GM10266 (cell line): Measurements from ENCODE around the gene NKX1-1.
"Not testable (repeated sequence)": the region's sequence is repeated elsewhere in the genome, so short reads cannot be mapped to it uniquely, and the experiment has no call there.

Experiments
- DNase-seq: peaks from one replicate; pipeline ENCODE4 v3.0.0; 2012; ENCODE audit errors: extremely low spot score
- TF ChIP-seq, protein P1 (sequence below): IDR thresholded peaks from 2 replicates; pipeline ENCODE4 v1.5.1; 2012; ENCODE audit warnings: mild to moderate bottlenecking, low read depth; ENCODE audit not compliant: control insufficient read depth, insufficient read depth; ENCODE audit errors: missing control alignments

NKX1-1 gene

GRCh38 chr4:1375761-1376322 is 30.4 kb downstream of the NKX1-1 start:
- no peak for DNase-seq

GRCh38 chr4:1375051-1375721 is 31.1 kb downstream of the NKX1-1 start:
- DNase-seq: no peak
- TF ChIP-seq, protein P1, sequence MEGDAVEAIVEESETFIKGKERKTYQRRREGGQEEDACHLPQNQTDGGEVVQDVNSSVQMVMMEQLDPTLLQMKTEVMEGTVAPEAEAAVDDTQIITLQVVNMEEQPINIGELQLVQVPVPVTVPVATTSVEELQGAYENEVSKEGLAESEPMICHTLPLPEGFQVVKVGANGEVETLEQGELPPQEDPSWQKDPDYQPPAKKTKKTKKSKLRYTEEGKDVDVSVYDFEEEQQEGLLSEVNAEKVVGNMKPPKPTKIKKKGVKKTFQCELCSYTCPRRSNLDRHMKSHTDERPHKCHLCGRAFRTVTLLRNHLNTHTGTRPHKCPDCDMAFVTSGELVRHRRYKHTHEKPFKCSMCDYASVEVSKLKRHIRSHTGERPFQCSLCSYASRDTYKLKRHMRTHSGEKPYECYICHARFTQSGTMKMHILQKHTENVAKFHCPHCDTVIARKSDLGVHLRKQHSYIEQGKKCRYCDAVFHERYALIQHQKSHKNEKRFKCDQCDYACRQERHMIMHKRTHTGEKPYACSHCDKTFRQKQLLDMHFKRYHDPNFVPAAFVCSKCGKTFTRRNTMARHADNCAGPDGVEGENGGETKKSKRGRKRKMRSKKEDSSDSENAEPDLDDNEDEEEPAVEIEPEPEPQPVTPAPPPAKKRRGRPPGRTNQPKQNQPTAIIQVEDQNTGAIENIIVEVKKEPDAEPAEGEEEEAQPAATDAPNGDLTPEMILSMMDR: no peak

More at GRCh38 chr4:1375761-1376322, 30.4 kb downstream of the NKX1-1 start:
- TF ChIP-seq, protein P1: no peak

DNA sequence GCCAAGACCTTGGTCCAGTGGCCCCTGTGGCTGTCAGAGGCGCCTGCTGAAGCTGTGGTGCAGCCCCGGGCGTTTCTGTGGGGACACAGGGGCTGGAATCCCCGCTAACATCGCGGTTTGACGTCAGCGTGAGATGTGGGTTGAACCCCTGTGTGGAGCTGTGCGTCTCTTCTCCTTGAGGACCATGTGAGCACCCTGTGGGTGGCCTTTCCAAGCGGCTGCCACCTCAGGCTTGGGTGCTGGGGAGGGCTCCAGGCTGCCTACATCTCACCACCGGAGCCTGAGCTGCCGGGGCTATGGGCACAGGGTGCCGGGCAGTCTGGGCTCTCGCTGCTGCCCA is 31.6 kb downstream of the NKX1-1 start:
- DNase-seq: no peak
- TF ChIP-seq, protein P1: no peak

- TF ChIP-seq, protein P1: no peak
- no peak for DNase-seq
Measured at GRCh38 chr4:1373892-1374705, 32.1 kb downstream of the NKX1-1 start.

DNA sequence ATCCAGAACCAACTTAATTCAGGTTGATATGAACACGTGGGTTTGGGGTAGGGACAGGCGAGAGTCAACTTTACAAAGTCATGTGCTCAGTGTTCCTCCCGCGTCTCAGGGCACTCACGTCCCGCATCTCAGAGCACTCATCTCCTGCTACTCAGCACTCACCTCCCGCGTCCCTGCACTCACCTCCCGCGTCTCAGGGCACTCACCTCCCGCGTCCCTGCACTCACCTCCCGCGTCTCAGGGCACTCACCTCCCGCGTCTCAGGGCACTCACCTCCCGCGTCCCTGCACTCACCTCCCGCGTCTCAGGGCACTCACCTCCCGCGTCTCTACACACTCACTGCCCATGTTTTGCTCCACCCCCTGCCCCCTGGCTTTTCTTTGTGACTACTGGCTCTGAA is 33.7 kb downstream of the NKX1-1 start:
- DNase-seq: not testable (repeated sequence)

DNA sequence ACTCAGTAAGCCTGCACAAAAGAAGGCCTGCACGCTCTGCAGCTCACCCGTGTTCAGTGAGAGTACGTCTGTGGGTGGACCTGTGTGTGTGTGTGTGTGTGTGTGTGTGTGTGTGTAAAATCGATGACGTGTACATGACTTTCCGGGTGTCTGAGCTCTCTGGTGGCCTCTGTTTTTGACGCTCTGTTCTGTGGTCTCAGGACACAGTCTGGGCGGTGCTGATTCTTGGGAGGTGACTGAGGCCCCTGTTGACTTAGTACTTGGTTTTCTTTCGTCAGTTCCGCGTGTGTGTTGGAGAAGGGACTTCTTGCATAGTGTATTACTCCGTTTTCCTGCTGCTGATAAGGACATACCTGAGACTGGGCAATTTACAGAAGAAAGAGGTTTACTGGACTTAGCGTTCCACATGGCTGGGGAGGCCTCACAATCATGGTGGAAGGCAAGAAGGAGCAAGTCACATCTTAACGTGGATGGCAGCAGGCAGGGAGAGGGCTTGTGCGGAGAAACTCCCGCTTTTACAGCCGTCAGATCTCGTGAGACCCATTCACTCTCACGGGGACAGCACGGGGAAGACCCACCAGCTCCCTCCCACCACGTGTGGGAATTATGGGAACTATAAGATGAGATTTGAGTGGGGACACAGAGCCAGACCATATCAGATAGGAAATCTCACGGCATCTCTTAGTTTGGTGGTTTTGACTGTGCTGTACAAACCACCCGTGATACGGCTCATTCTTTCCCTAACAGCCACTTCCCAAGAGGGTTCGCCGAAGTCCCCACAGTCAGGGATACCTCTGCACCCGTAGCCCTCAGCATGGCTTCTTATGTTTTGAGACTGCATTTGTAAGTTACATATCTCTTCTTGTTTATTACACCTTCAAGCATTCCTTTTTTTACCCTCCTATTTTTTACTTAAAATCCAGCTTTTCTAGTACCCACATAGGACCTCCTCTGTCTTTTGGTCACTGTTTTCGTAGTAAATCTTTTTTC is 34.8 kb downstream of the NKX1-1 start:
- TF ChIP-seq, protein P1: no peak
- DNase-seq: no peak
